NCI-H2227 treated with DMSO at 0.1 percent for 48 hours (cell line): Measurements from ENCODE around the gene BTG4.
A peak's percentile ranks its signal among the peaks of the same experiment; 100 is the strongest.

Experiments
- DNase-seq: peaks from one replicate; lab custom pipeline; 2025; lab: John Stamatoyannopoulos, UW

Gene BTG4

GRCh38 chr11:111512296-111513239 is at the start of gene BTG4:
Gene BTG4 (minus strand): TSS chr11:111512386. CDS start chr11:111498776, 13,610 bp downstream.
- DNase-seq: peak; percentile 3

GRCh38 chr11:111561791-111562325 is 49.7 kb upstream of the BTG4 start:
- no peak for DNase-seq

- no peak for DNase-seq
Measured at GRCh38 chr11:111561306-111561705, 49.1 kb upstream of the BTG4 start.

GRCh38 chr11:111560800-111561199 is 48.6 kb upstream of the BTG4 start:
- DNase-seq: no peak

GRCh38 chr11:111559800-111560464 is 47.7 kb upstream of the BTG4 start:
- no peak for DNase-seq

GRCh38 chr11:111557425-111558111 is 45.4 kb upstream of the BTG4 start:
- DNase-seq: no peak

GRCh38 chr11:111555255-111555654 is 43.1 kb upstream of the BTG4 start:
- DNase-seq: no peak

- DNase-seq: no peak
Measured at GRCh38 chr11:111554532-111554931, 42.3 kb upstream of the BTG4 start.

GRCh38 chr11:111550258-111550657 is 38.1 kb upstream of the BTG4 start:
- no peak for DNase-seq

GRCh38 chr11:111549869-111550203 is 37.6 kb upstream of the BTG4 start:
- no peak for DNase-seq

- no peak for DNase-seq
Measured at GRCh38 chr11:111549196-111549868, 37.1 kb upstream of the BTG4 start.

GRCh38 chr11:111548525-111548924 is 36.3 kb upstream of the BTG4 start:
- no peak for DNase-seq

GRCh38 chr11:111542606-111543275 is 30.6 kb upstream of the BTG4 start:
- DNase-seq: no peak

- DNase-seq: peak; percentile 14
Measured at GRCh38 chr11:111541254-111542061, 29.3 kb upstream of the BTG4 start.

- no peak for DNase-seq
Measured at GRCh38 chr11:111540937-111541253, 28.7 kb upstream of the BTG4 start.

- peak; percentile 6 for DNase-seq
Measured at GRCh38 chr11:111540114-111540936, 28.1 kb upstream of the BTG4 start, which contains the start of gene LAYN. Gene LAYN (plus strand): TSS chr11:111540720. CDS start chr11:111540844, 124 bp downstream.

GRCh38 chr11:111539426-111540113 is 27.4 kb upstream of the BTG4 start:
- DNase-seq: no peak

GRCh38 chr11:111538407-111539114 is 26.4 kb upstream of the BTG4 start:
- DNase-seq: no peak
